Activated effector memory CD4-positive, alpha-beta T cell treated with Interleukin-2 at 50 U/mL for 16 hours (primary cell): ENCODE data around the gene PRKRIP1.
"Not testable (repeated sequence)": the region's sequence is repeated elsewhere in the genome, so short reads cannot be mapped to it uniquely, and the experiment has no call there.

Experiments
- DNase-seq: peaks from one replicate; pipeline ENCODE4 v3.0.0-alpha.2; 2020

PRKRIP1 gene

DNA sequence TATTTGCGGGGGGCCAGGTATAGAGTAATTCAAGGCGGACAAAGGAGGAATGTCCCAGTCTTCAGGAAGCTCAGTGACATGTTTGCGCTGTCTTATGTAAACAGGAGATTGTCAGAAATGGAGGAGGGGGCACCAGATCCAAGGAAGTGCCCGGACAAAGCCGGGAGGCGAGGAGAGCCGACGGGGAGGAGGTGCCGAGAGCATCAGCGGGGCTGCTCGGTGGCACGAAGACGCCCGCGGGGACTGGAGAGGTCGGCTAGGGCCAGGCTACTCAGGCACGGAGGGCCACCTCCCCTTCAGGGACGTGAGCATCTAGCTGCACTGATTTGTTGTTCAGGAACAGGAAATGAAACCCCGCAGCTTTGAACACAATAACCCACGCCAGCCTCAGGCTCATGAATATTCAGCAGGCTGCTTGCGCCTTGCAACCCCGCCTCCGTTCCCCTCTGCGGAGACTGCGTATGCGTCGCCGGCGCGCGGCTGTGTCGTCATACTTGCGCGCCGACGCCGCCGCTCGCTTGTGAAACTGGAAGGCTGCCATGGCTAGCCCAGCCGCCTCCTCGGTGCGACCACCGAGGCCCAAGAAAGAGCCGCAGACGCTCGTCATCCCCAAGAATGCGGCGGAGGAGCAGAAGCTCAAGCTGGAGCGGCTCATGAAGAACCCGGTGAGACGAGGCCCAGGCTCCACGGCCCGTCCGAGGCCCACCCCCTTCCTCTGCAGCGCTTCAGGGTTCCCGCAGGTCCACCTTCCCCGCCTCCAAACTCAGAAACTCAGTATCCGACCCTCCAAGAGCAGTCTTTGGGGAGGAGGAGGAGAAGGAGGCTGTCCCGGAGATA is at the start of gene PRKRIP1:
TSS of gene PRKRIP1 (plus strand) at position 491 of the 837 bp plus-strand sequence. CDS start at position 540, 49 bp downstream.
- peak; percentile 81 for DNase-seq

- not testable (repeated sequence) for DNase-seq
Measured at GRCh38 chr7:102346983-102347382, 49.2 kb upstream of the PRKRIP1 start.

- DNase-seq, result not testable (repeated sequence)
Measured at GRCh38 chr7:102356344-102356743, 39.8 kb upstream of the PRKRIP1 start, which contains the start of gene SPDYE6. SPDYE6 (minus strand) TSS chr7:102356444; CDS start chr7:102356023, 421 bp downstream.

DNA sequence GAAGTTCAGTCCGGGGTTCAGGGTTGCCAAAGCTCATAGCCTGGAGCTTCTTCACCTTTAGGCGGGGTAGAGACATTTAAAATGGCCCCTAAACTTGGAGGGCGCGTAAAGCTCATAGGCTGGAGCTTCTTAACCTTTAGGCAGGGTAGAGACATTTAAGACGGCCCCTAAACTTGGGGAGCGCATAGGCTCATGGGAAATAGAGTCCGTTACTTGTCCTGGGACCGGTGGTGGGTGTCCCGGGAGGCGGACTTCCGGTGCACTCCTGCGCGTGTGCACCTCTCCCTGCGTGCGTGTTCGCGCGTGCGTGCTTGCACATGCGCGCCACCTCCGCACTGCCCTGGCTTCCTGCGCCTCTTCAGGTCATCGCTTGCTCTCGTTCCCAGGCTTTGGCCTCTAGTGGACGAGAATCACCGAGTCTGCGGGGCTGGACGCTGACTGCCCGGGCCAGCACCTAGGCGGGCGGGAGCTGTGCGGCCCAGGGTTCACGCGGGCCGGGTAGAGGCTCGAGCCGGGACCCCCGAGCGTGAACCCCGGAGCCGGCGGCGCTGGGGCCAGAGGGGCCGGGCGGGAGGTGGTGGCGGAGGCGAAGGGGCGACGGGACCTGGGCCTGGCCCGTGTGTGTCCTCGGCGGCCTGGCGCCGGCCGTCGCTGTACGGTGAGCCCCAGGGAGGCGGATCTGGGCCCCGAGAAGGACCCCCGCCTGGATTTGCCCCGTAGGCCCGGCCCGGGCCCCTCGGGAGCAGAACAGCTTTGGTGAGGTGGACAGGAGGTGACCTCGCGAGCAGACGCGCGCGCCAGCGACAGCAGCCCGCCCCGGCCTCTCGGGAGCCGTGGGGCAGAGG is 32.4 kb upstream of the PRKRIP1 start:
- DNase-seq, result peak; percentile 91

- DNase-seq, result not testable (repeated sequence)
Measured at GRCh38 chr7:102364394-102364886, 31.7 kb upstream of the PRKRIP1 start.

DNA sequence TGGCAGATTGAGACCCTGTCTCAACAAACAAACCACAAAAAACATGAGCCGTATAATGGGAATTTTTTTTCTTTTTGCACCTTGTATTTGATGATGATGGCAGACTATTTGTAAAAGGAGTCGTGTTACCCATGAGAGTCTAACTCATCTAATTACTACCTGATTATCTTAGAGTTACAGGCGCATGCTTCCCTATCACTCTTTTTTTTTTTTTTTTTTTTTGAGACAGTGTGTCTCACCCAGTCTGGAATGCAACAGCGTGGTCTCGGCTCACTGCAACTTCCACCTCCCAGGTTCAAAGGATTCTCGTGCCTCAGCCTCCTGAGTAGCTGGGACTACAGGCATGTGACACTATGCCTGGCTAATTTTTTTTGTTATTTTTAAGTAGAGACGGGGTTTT is 30.8 kb upstream of the PRKRIP1 start:
- DNase-seq, result not testable (repeated sequence)

GRCh38 chr7:102370038-102370437 is 26.1 kb upstream of the PRKRIP1 start:
- DNase-seq, result not testable (repeated sequence)

- DNase-seq, result not testable (repeated sequence)
Measured at GRCh38 chr7:102372796-102373195, 23.4 kb upstream of the PRKRIP1 start.

GRCh38 chr7:102376964-102377466 is 19.1 kb upstream of the PRKRIP1 start:
- no peak for DNase-seq

GRCh38 chr7:102380837-102381236 is 15.3 kb upstream of the PRKRIP1 start:
- not testable (repeated sequence) for DNase-seq

DNA sequence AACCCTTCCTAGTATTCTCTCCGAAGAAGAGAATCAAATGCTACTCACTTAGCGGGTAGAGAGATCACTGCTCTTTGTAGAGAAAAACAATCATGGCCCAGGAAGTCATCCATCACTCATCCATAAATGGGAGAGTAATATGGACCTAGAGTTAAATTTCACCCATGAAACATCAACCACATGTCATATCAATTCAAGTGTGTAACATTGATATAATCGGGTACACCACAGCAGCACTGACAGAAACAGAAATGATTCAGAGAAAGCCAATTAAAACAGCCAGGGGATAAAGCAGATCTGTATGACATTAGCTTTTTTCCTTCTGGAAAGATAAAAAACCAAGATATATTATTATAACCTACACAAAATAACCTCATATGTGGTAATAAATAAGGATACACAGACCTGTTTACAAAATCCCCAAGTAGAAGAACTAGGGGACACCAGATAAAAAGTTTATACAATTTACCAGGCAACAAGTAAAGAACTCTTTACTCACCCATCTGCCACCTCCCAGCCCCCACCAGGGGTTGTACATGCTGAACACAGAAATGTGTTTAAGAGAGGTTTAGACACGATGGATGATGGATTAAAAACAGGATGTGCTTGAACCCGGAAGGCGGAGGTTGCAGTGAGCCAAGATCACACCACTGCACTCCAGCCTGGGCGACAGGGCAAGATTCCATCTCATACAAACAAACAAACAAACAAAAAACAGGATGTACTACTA is 14.3 kb upstream of the PRKRIP1 start:
- not testable (repeated sequence) for DNase-seq

DNA sequence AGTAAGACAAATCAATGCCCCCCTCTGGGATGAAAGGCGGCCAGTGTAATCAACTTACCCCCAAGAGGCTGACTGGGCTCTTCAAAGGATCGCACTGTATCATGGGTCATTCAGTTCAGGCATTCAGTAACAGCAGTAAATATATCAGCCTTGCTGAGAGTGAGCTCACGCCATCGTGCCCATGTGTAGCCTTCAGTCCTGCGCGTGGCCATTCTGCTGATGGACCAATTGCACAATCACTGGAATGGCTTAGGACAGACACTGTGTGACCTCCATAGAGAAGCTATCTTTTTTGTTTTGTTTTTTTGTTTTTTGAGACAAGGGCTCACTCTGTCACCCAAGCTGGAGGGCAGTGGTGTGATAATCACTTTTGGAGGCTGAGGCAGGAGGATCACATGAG is 9.1 kb upstream of the PRKRIP1 start:
- DNase-seq, result no peak

DNA sequence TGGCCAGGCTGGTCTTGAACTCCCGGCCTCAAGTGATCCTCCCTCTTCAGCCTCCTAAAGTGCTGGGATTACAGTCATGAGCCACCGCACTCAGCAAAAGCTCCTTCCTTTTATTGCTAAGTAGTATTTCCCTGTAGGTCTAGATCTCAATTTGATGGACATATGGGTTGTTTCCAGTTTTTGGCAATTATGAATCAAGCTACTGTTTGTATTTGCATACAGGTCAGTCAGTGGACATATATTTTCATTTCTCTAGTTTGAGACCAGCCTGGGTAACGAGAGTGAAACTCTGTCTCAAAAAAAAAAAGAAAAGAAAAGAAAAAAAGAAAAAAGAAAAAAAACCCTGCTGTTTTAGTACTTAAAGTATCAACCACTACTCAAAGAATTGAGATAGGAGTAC is 6.4 kb upstream of the PRKRIP1 start:
- no peak for DNase-seq

GRCh38 chr7:102390697-102391484 is 5.3 kb upstream of the PRKRIP1 start:
- peak; percentile 46 for DNase-seq

DNA sequence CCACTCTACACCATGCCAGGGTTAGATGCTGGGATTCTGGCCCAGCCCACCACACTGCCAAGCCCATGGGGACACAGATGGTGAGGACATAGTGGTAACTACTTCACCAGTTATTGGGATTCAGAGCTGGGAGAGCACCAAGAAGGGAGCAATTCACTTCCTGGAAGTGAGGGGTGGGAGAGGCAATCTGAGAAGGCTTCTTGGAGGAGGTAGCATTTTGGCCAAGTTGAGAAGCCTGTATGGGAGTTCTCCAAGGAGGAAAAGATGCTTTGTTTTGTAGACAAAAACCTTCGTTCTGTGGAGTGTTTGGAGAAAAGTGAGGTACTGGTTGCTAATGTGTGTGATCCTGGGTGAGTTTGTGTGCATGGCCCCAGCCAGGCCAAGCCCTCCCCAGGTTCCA is 3.8 kb upstream of the PRKRIP1 start:
- DNase-seq, result no peak

DNA sequence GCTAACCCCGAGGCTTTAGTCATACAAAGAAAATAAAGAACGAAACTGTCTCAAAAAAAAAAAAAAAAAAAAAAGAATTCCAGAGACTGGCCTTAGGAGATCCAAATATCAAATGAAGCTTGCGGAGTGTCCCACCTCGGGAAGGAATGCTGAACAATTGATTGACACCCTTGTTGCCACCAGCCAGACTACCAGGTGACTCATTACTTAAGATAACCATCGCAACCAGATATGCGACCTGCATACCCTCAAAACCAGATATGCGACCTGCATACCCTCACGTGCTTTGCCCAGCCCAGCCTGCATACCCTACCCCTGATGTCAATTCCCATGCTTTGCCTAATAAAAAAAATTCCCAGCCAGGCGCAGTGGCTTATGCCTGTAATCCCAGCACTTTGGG is 2.7 kb upstream of the PRKRIP1 start:
- no peak for DNase-seq

DNA sequence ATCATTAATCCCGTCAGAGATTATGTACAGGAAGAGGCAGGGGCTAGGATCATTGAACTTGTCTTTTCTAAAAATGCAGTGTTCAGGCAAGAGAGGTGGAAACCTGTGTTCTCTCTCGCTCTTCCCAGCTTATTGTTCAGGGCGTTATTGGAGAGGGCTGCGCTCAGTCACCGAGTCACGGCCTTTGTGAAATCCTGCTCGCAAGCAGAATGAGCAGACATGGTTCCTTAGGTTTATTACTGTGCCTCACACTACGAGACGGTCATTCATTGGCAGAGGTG is 631 bp upstream of the PRKRIP1 start:
- DNase-seq, result no peak

- DNase-seq, result no peak
Measured at GRCh38 chr7:102396710-102397019, 502 bp downstream of the PRKRIP1 start.

GRCh38 chr7:102398543-102398942 is 2.4 kb downstream of the PRKRIP1 start:
- no peak for DNase-seq

- no peak for DNase-seq
Measured at GRCh38 chr7:102400360-102400759, 4.2 kb downstream of the PRKRIP1 start.

DNA sequence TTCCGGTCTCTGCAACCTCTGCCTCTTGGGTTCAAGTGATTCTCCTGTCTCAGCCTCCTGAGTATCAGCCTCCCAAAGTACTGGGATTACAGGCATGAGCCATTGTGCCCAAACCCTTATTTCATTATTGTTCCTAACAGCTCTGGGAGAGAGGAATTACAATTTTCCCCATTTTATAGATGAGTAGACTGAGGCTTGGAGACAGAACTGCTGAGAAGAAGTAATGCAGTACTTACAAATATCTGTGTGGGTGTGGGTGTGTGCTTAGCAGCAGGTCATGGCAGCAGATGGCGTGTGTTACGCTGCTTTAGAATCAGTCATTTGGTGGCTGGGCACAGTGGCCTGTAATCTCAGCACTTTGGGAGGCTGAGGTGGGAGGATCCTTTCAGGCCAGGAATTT is 7.4 kb downstream of the PRKRIP1 start:
- DNase-seq, result no peak
